ENCODE measurements around the gene DACH1. TPM values are rescaled to one million over a fixed set of nuclear protein-coding genes. Genes with fewer than 3 reads are reported as not detected.

DACH1 gene
- total RNA-seq, 1 donor from 2014 or later = 11.0 TPM

DNA sequence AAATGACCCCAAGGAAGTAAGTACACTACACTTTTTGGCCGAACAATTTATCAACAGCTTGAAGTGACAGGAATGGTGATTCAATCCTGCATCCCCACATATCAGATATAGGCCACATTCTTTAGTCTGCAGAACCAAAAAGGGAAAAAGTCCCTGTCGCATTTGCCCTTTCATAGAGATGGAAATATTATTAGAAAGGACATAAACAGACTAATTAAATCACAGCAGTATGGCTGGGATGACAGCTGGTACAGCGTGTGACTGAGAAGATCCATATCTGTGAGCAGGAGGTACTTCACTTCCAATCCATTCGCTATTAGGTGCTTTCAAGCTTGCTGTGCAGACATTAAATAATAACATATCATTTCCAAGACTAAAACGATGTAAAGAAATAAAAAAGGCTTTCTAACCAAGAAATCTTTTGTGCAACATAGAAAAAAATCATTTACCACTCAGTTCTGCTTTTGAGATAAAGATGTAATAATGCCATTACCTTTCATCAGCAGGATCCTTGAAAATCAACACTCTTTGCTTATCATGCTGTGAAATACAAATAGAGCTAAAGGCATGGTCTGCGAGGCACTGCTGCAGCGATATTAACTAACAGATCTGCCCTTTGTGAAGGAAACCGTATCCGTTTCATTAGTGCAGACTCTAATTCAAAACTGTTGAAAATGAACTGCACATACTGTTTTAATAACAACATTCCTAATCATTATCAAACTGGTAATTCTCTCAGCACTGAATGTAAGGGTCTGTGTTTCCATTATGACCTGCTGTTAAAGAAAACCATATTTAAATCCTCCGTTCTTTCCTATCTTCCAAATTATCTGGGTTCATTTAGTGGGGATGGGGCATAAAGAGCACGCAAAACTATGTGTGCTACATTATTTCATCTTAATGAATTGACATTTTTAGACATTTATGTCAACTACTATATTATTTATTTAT is 245.6 kb downstream of the DACH1 start:
- peak; percentile 9 for DNase-seq

DNA sequence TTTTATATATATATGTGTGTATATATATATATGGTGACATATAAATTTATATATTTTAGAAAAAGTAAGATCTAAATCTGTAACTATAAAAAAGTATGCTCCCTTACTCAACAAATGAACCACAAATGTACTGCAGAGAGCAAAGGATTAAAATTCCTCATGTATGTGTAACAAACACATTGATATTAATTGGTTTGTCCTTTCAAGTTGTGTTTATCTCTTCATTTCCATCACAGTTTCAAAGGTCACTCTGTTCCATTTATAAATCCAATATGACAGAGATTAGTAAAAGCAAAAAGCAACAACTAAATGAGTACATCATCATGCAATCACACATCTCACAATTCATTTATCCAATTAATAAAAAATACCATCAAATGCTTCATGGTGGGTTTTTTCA is 247.9 kb downstream of the DACH1 start:
- DNase-seq = no peak

DNA sequence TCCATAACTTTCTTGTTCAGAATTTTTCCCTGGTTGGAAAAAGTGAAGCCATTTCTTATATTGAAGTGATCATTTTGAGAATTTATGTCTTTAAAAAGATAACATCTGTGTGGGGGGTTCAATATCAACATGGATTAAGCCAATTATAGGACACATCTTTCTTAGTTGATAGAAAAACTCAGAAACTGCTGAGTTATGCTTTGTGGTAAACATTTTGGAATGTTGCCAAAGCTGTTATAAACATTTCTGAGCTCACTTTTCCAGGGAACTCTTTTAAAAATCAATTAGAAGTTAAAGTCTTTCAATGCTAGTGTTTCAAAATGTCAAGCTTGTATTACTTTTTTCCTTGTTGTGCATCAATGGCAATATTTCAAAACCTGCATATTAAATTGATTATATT is 248.8 kb downstream of the DACH1 start:
- no peak for DNase-seq

- DNase-seq = no peak
These were observed 249.7 kb downstream of the DACH1 start for GRCh38 chr13:71617265-71617664.

DNA sequence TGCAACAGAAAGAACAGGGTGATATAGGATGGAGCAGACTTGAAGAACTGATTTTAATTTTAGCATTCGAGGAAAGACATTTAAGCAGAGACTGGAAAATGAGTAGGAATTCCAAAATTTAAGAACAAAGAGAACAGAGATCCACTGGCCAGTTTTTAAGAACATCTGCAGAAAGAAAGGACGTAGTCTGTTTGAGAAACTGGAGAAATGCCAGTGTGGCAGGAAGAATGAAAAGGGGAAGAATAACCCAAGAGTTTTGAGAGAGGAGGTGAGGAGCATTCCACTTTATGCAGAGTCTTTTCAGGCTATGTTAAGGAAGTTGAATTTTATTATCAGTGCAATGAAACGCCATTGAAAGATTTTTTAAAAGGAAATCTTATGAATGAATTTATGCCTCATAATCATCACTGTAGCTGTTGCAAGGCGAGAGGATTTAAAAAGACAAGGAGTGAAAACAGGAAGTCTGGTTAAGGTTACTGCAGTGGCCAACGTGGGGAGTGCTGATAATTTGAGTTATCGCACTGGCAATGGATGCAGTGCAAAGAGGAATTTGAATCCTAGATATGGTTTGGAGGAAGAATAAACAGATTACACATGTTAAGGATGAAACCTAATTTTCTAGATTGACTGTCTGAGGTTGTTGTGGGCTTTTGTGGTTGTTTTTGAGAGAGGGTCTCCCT is 253.8 kb downstream of the DACH1 start:
- DNase-seq = peak; percentile 14

DNA sequence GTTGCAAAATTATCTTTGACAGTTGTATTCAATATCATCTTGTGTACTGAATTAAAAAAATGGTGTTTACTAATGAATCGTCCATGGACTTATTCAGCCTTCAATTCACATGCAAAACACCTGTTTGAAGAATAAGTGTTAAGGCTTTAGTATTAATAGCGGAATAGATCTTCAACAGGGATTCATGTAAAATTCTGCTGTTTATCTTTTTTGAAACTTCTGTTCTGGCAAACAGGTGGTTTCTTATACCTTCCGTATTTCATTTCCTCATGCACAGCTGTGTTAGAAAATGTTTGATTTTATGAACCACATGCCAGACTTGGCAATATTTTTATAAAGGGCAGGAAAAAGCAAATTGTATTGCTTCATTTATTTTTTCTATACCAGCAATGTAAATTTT is 255.7 kb downstream of the DACH1 start:
- DNase-seq = no peak

DNA sequence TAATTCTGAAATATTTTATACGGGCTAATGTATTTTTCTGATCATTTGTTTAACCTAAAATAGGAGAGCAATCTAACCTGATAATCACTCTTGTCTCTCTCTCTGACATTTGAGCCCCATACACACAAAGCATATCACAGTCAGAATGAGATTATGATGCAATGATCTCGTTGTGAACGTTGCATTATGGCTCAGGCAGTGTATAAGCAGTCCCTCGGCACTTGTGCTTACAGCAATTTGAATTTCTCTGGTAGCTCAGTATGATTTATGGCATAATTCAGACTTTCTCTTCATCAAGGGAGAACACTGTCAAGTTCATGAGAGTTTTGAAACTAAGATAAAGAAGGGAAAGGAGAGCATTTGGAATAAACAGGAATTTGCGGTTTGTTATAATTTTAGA is 256.1 kb downstream of the DACH1 start:
- DNase-seq = no peak

DNA sequence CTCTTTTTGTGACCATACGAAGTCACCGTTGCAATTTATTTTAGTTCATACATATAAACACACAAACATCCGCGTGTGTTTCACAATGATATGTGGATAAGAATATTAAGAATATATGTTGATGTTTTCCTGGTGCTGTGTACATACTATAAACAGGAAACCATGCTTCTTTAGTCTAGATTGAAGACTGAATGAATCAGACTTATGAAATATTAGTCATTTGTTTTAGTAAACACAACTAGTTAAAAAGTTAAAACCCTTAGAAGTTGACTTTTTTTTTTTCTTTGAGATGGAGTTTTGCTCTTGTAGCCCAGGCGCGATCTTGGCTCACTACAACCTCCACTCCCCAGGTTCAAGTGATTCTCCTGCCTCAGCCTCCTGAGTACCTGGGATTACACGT is 257.7 kb downstream of the DACH1 start:
- DNase-seq = no peak

GRCh38 chr13:71607575-71607974 is 259.4 kb downstream of the DACH1 start:
- no peak for DNase-seq

GRCh38 chr13:71606818-71607217 is 260.2 kb downstream of the DACH1 start:
- DNase-seq = no peak

GRCh38 chr13:71605744-71606143 is 261.3 kb downstream of the DACH1 start:
- no peak for DNase-seq

GRCh38 chr13:71603255-71603654 is 263.7 kb downstream of the DACH1 start:
- no peak for DNase-seq

DNA sequence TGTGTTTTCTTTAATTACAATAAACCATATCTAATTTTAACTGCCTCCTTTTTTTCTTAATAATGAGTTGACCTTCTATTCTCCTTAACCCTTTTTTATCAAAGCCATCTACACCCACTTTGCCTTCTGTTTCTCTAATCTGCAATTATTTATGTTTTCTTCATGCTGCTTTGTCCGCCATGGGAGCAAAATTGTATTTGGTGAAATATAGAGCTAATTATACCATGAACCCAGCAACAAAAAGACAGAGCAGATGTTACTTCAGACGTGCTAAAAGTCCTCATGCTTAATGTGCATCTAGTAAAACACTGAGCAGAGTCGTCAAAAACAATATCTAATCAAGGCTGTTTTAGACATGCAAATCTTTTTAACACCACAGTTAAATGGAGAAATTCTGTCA is 264.7 kb downstream of the DACH1 start:
- no peak for DNase-seq

GRCh38 chr13:71597150-71597549 is 269.9 kb downstream of the DACH1 start:
- no peak for DNase-seq

DNA sequence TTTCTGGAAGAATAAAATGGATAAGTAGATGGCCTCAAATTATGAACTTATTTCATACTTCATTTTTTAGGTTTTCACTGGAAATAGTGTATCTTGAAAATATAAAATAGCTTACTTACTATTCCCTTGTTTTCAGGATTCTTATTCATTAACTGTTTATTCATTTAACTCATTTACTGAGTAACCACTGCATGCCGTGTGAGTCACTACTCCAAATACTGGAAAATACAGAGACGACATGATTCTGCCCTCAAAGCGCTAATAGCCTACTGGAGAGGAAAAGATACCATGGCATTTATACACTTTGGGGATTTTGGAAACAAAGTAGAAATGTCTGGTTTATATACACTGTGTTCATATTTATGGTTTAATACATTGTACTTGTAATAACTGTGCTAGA is 270.9 kb downstream of the DACH1 start:
- no peak for DNase-seq

DNA sequence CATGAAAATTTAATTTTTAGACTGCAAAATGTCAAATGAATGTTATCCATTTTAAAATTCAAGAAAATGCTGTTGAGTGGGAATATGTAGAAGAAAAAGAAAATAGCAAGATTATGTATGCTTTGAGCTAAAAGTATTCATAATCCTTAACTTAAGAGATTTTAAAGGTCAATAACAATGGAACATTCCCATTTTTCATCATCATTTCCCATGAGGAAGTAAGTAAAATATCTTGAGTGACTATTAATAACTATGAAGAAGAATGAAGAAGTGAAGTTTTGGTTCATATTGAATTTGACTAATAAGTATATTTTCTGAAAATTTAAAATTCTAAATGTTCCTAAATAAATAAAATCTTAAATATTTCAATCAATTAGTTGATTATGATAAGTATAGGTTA is 273.4 kb downstream of the DACH1 start:
- DNase-seq = no peak

DNA sequence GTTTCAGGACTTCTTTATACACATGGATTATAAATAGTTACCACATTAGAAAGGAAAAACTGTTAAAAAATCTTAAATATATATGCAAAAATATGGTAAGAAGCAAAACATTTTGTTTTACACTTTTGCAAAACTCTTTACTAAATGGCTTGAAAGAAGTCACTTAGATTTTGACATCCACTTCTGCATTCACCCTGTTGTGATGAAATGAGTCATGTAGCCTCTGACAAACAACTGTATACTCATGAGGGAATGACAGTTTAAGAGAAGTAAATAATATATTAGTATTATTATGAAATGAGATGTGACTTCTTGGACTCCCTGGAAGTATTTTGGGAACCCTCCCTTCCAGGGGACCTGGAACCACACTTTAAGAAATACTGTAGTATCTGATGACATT is 275.6 kb downstream of the DACH1 start:
- DNase-seq = no peak

- DNase-seq = no peak
These were observed 276.3 kb downstream of the DACH1 start for GRCh38 chr13:71590654-71591148.

- no peak for DNase-seq
These were observed 278.0 kb downstream of the DACH1 start for GRCh38 chr13:71589032-71589431.

GRCh38 chr13:71587817-71588216 is 279.2 kb downstream of the DACH1 start:
- no peak for DNase-seq

GRCh38 chr13:71587193-71587592 is 279.8 kb downstream of the DACH1 start:
- no peak for DNase-seq

- no peak for DNase-seq
These were observed 283.4 kb downstream of the DACH1 start for GRCh38 chr13:71583581-71583980.

GRCh38 chr13:71580614-71581013 is 286.4 kb downstream of the DACH1 start:
- no peak for DNase-seq

GRCh38 chr13:71578048-71578447 is 289.0 kb downstream of the DACH1 start:
- no peak for DNase-seq
